Activated gamma-delta T cell (primary cell): ENCODE results near the gene TFCP2L1.

Experiments used
- DNase-seq: peaks from one replicate; lab custom pipeline; 2025; lab: John Stamatoyannopoulos, UW

The TFCP2L1 gene

GRCh38 chr2:121196132-121196848 is 88.7 kb downstream of the TFCP2L1 start:
- no peak for DNase-seq

GRCh38 chr2:121195036-121195435 is 90.0 kb downstream of the TFCP2L1 start:
- DNase-seq: no peak

- no peak for DNase-seq
These were observed 90.4 kb downstream of the TFCP2L1 start for GRCh38 chr2:121194626-121195025.

- no peak for DNase-seq
These were observed 91.8 kb downstream of the TFCP2L1 start for GRCh38 chr2:121193185-121193584.

GRCh38 chr2:121192576-121192975 is 92.4 kb downstream of the TFCP2L1 start:
- no peak for DNase-seq

GRCh38 chr2:121191191-121192170 is 93.5 kb downstream of the TFCP2L1 start:
- no peak for DNase-seq

- DNase-seq: no peak
These were observed 95.2 kb downstream of the TFCP2L1 start for GRCh38 chr2:121189661-121190381.

GRCh38 chr2:121189011-121189410 is 96.0 kb downstream of the TFCP2L1 start:
- DNase-seq: no peak

GRCh38 chr2:121187982-121188411 is 97.0 kb downstream of the TFCP2L1 start:
- DNase-seq: no peak

GRCh38 chr2:121187351-121187981 is 97.5 kb downstream of the TFCP2L1 start:
- no peak for DNase-seq

- DNase-seq: no peak
These were observed 98.7 kb downstream of the TFCP2L1 start for GRCh38 chr2:121186261-121186660.

- DNase-seq: no peak
These were observed 99.4 kb downstream of the TFCP2L1 start for GRCh38 chr2:121185571-121186074.

- no peak for DNase-seq
These were observed 99.9 kb downstream of the TFCP2L1 start for GRCh38 chr2:121185111-121185510.

GRCh38 chr2:121184248-121184862 is 100.6 kb downstream of the TFCP2L1 start:
- DNase-seq: no peak

- DNase-seq: no peak
These were observed 102.5 kb downstream of the TFCP2L1 start for GRCh38 chr2:121182520-121182919.

GRCh38 chr2:121179467-121179866 is 105.5 kb downstream of the TFCP2L1 start:
- no peak for DNase-seq

- no peak for DNase-seq
These were observed 106.3 kb downstream of the TFCP2L1 start for GRCh38 chr2:121178730-121179129.

GRCh38 chr2:121177896-121178295 is 107.1 kb downstream of the TFCP2L1 start:
- no peak for DNase-seq

- no peak for DNase-seq
These were observed 109.7 kb downstream of the TFCP2L1 start for GRCh38 chr2:121175326-121175725.

GRCh38 chr2:121173806-121174205 is 111.2 kb downstream of the TFCP2L1 start:
- DNase-seq: no peak

GRCh38 chr2:121173112-121173511 is 111.9 kb downstream of the TFCP2L1 start:
- DNase-seq: no peak
